ENCODE results near the gene PLCD4. TPM values are rescaled to one million over a fixed set of nuclear protein-coding genes. Genes with fewer than 3 reads are reported as not detected.
A peak's percentile ranks its signal among the peaks of the same experiment; 100 is the strongest.

The PLCD4 gene
- total RNA-seq, 1 donor from 2014 or later = 3.9 TPM

- no peak for DNase-seq (ENCODE audit: low spot score)
Measured at GRCh38 chr2:218621007-218621406, 13.3 kb downstream of the PLCD4 start.

- DNase-seq (ENCODE audit: low spot score) = no peak
Measured at GRCh38 chr2:218622606-218623365, 15.1 kb downstream of the PLCD4 start.

GRCh38 chr2:218623366-218623705, 15.6 kb downstream of the PLCD4 start:
- DNase-seq (ENCODE audit: low spot score) = no peak

GRCh38 chr2:218626369-218626768, 18.7 kb downstream of the PLCD4 start:
- no peak for DNase-seq (ENCODE audit: low spot score)

GRCh38 chr2:218627939-218628338, 20.2 kb downstream of the PLCD4 start:
- no peak for DNase-seq (ENCODE audit: low spot score)

GRCh38 chr2:218631837-218632236, 24.1 kb downstream of the PLCD4 start:
- DNase-seq (ENCODE audit: low spot score) = no peak

- no peak for DNase-seq (ENCODE audit: low spot score)
Measured at GRCh38 chr2:218635719-218636118, 28.0 kb downstream of the PLCD4 start.

- no peak for DNase-seq (ENCODE audit: low spot score)
Measured at GRCh38 chr2:218638372-218638771, 30.7 kb downstream of the PLCD4 start.

GRCh38 chr2:218642121-218642656, 34.5 kb downstream of the PLCD4 start:
- no peak for DNase-seq (ENCODE audit: low spot score)

- DNase-seq (ENCODE audit: low spot score) = no peak
Measured at GRCh38 chr2:218642786-218643185, 35.1 kb downstream of the PLCD4 start.

GRCh38 chr2:218643751-218644310, 36.1 kb downstream of the PLCD4 start:
- no peak for DNase-seq (ENCODE audit: low spot score)

- no peak for DNase-seq (ENCODE audit: low spot score)
Measured at GRCh38 chr2:218644721-218645120, 37.0 kb downstream of the PLCD4 start.

GRCh38 chr2:218645126-218645525, 37.4 kb downstream of the PLCD4 start:
- no peak for DNase-seq (ENCODE audit: low spot score)

GRCh38 chr2:218648088-218648786, 40.5 kb downstream of the PLCD4 start:
- DNase-seq (ENCODE audit: low spot score) = no peak

- DNase-seq (ENCODE audit: low spot score) = no peak
Measured at GRCh38 chr2:218648787-218649100, 41.0 kb downstream of the PLCD4 start.

GRCh38 chr2:218655751-218656150, 48.1 kb downstream of the PLCD4 start:
- no peak for DNase-seq (ENCODE audit: low spot score)

GRCh38 chr2:218658671-218659257, 51.1 kb downstream of the PLCD4 start:
- DNase-seq (ENCODE audit: low spot score) = no peak

- DNase-seq (ENCODE audit: low spot score) = peak; percentile 94
Measured at GRCh38 chr2:218659258-218659987, 51.7 kb downstream of the PLCD4 start, which contains the start of the genes BCS1L and ZNF142. TSS of gene BCS1L (plus strand) at chr2:218659683. CDS start at chr2:218660988, 1,305 bp downstream. TSS of gene ZNF142 (minus strand) at chr2:218659623. CDS start at chr2:218656429, 3,194 bp downstream.

- DNase-seq (ENCODE audit: low spot score) = no peak
Measured at GRCh38 chr2:218659988-218660358, 52.3 kb downstream of the PLCD4 start.

GRCh38 chr2:218662377-218662776, 54.7 kb downstream of the PLCD4 start:
- no peak for DNase-seq (ENCODE audit: low spot score)

GRCh38 chr2:218662827-218663226, 55.1 kb downstream of the PLCD4 start:
- DNase-seq (ENCODE audit: low spot score) = no peak

GRCh38 chr2:218663901-218664300, 56.2 kb downstream of the PLCD4 start:
- DNase-seq (ENCODE audit: low spot score) = no peak

All from ureter (tissue), 1 donor.